Natural killer cell (primary cell): ENCODE measurements around the gene PRDM10. TPM values are rescaled to one million over a fixed set of nuclear protein-coding genes. Genes with fewer than 3 reads are reported as not detected.
"Not testable (repeated sequence)": the region's sequence is repeated elsewhere in the genome, so short reads cannot be mapped to it uniquely, and the experiment has no call there.

ENCODE experiments used
- ATAC-seq, 3 donors: fragments of 150-1000 bp in 2 of 3; fragments of 200-7000 bp in 1 of 3; cut with Tn5 transposase; 1 replicate in 1 of 3; 2 replicates in 2 of 3; pipeline ENCODE4 v1.10.0; 2021; ENCODE audit warnings: mild to moderate bottlenecking in 2 of 3, moderate library complexity in 2 of 3
- DNase-seq, 2 donors: peaks; one replicate each; pipeline versions ENCODE4 v3.0.0 to v3.0.0-alpha.2; 2013 to 2021; ENCODE audit warnings: mixed read lengths in 1 of 2
- H3K27ac ChIP-seq: one replicate; pipeline ENCODE4 v1.5.1; 2013; ENCODE audit warnings: mild to moderate bottlenecking, low read length
- H3K27me3 ChIP-seq: one replicate; pipeline ENCODE4 v1.6.1; 2013; ENCODE audit warnings: low read length; ENCODE audit not compliant: control insufficient read depth, insufficient read depth
- H3K36me3 ChIP-seq: one replicate; pipeline ENCODE4 v1.6.1; 2013; ENCODE audit warnings: low read length; ENCODE audit not compliant: control insufficient read depth, insufficient read depth
- H3K4me1 ChIP-seq: one replicate; pipeline ENCODE4 v1.6.1; 2013; ENCODE audit warnings: low read length; ENCODE audit not compliant: control insufficient read depth, insufficient read depth
- H3K4me3 ChIP-seq: one replicate; pipeline ENCODE4 v1.5.1; 2013; ENCODE audit warnings: low read length
- H3K9me3 ChIP-seq: one replicate; pipeline ENCODE4 v1.6.1; 2013; ENCODE audit warnings: low read length; ENCODE audit not compliant: control insufficient read depth, insufficient read depth
- H3K27ac Mint-ChIP-seq, 2 donors: one replicate each; pipeline ENCODE4 v1.8.0; 2022; ENCODE audit warnings: mild to moderate bottlenecking in 2 of 2, mixed read lengths in 2 of 2, moderate library complexity in 1 of 2
- H3K27me3 Mint-ChIP-seq, 2 donors: one replicate each; pipeline ENCODE4 v1.8.0; 2022; ENCODE audit warnings: low read depth in 2 of 2, mixed read lengths in 2 of 2
- H3K36me3 Mint-ChIP-seq: one replicate; pipeline ENCODE4 v1.8.0; 2022; ENCODE audit warnings: mixed read lengths
- H3K4me1 Mint-ChIP-seq, 2 donors: one replicate each; pipeline ENCODE4 v1.8.0; 2022; ENCODE audit warnings: mixed read lengths in 2 of 2
- H3K4me3 Mint-ChIP-seq: one replicate; pipeline ENCODE4 v1.8.0; 2022; ENCODE audit warnings: mild to moderate bottlenecking, moderate library complexity, mixed read lengths
- H3K9me3 Mint-ChIP-seq, 2 donors: one replicate each; pipeline ENCODE4 v1.8.0; 2022; ENCODE audit warnings: mixed read lengths in 2 of 2
- WGBS: methylation state at CpG from one replicate; pipeline ENCODE4 v1.1.7; 2013; ENCODE audit warnings: missing lambda C conversion rate; ENCODE audit not compliant: insufficient coverage; 5-methylcytosine and 5-hydroxymethylcytosine counted together
- intact Hi-C: fragments of 100-400 bp; cut with micrococcal nuclease; formaldehyde crosslinking; loops from one replicate; pipeline ENCODE4 v1.14.2; 2022
- total RNA-seq, 4 donors: library from RNA; stranded (reverse); fragments of 120-200 nt in 1 of 4; gene quantifications; one replicate each; pipeline versions ENCODE4 v1.2.3 to v1.2.4, GENCODE V29; 2013 to 2022
- TF ChIP-seq, protein P1 (sequence below): fragments of 200-600 bp; IDR thresholded peaks from one replicate; pipeline ENCODE4 v1.8.0; 2022; ENCODE audit warnings: antibody characterized with exemption

The PRDM10 gene
- total RNA-seq, 3 donors from 2014 or later (not counting 1 experiment from before 2014, with no cell fraction given) = 10.3 to 13.1 (median 12.5) TPM

DNA sequence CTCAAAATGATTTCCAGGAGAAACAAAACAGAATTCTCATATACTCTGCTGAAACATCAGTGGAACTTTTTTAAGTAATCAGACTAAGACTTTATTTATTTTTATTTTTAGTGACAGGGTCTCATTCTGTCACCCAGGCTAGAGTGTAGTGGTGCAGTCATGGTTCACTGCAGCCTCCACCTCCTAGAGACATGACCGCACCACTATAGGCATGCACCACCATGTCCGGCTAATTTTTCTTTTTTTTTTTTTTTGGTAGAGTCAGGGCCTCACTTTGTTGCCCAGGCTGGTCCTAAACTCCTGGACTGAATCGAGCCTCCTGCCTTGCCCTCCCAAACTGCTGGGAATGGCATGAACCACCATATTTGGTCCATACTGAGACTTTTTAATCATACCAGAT is 42.9 kb downstream of the PRDM10 start:
- Mint-ChIP-seq H3K4me1 (peaks cover 10 to 14% of the 10 kb centered on the region in 2 donors), H3K36me3 (no peaks in the 10 kb centered on the region), H3K4me3 (no peak overlapping the region), H3K27me3 (no peaks in the 10 kb centered on the region), H3K27ac (no peak overlapping the region), H3K9me3 (no peaks in the 10 kb centered on the region)
- 74% methylated on average over 3 of the region's 3 CpGs for WGBS
- Histone ChIP-seq H3K4me1 (no peaks in the 10 kb centered on the region), H3K27ac (no peak overlapping the region), H3K36me3 (peaks cover 20% of the 10 kb centered on the region), H3K4me3 (no peak overlapping the region), H3K27me3 (no peaks in the 10 kb centered on the region), H3K9me3 (no peaks in the 10 kb centered on the region)
- TF ChIP-seq, protein P1, sequence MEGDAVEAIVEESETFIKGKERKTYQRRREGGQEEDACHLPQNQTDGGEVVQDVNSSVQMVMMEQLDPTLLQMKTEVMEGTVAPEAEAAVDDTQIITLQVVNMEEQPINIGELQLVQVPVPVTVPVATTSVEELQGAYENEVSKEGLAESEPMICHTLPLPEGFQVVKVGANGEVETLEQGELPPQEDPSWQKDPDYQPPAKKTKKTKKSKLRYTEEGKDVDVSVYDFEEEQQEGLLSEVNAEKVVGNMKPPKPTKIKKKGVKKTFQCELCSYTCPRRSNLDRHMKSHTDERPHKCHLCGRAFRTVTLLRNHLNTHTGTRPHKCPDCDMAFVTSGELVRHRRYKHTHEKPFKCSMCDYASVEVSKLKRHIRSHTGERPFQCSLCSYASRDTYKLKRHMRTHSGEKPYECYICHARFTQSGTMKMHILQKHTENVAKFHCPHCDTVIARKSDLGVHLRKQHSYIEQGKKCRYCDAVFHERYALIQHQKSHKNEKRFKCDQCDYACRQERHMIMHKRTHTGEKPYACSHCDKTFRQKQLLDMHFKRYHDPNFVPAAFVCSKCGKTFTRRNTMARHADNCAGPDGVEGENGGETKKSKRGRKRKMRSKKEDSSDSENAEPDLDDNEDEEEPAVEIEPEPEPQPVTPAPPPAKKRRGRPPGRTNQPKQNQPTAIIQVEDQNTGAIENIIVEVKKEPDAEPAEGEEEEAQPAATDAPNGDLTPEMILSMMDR = no peak
- ATAC-seq = no peak
- DNase-seq = no peak
- intact Hi-C loops = no loop called here

DNA sequence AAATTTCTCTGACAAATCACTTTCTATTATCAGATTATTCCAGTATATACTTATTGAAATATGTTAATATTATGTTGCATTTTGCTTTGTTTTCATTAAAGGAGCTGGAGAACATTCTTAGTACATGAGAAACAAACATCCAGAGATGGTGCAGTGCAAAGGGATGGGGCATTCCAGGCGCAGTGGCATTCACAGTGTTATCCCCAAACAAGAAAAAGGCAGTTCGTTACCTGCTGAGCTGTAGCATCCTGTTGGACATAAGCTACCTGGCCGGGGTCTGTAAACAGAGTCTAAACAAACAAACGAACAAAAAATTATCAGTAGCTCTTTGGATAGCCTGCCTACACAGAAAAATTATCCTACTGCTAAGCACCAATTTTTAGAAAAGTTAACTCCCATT is 47.4 kb downstream of the PRDM10 start:
- no peak overlapping the region for H3K4me3 ChIP-seq
- TF ChIP-seq, protein P1 = no peak
- H3K27ac ChIP-seq = no peak overlapping the region
- Mint-ChIP-seq H3K27me3 (no peaks in the 10 kb centered on the region), H3K4me1 (peaks cover 0 to 3% of the 10 kb centered on the region in 2 donors), H3K27ac (no peak overlapping the region), H3K36me3 (no peaks in the 10 kb centered on the region), H3K9me3 (no peaks in the 10 kb centered on the region), H3K4me3 (no peak overlapping the region)
- peaks cover 2% of the 10 kb centered on the region for H3K4me1 ChIP-seq
- 97% methylated on average over 4 of the region's 4 CpGs for WGBS
- ATAC-seq = no peak
- DNase-seq = no peak
- intact Hi-C loops = no loop called here
- peaks cover 18% of the 10 kb centered on the region for H3K36me3 ChIP-seq
- H3K9me3 ChIP-seq = no peaks in the 10 kb centered on the region
- no peaks in the 10 kb centered on the region for H3K27me3 ChIP-seq

DNA sequence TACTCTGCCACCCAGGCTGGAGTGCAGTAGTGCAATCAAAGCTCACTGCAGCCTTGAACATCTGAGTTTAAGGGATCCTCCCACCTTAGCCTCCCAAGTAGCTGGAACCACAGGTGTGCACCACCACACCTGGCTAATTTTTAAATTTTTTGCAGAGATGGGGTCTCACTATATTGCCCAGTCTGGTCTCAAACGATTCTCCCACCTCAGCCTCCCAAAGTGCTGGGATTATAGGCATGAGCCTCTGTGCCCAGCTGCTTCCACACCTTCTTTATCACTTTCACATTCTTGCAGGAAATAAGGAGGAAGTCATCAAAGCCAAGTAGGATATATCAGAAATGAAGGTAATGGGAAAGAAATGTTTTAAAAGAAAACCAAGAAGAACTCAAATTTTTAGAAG is 47.9 kb downstream of the PRDM10 start:
- H3K4me3 ChIP-seq, H3K36me3 Mint-ChIP-seq, ATAC-seq, H3K27me3 ChIP-seq, H3K27me3 Mint-ChIP-seq, H3K27ac Mint-ChIP-seq, DNase-seq, intact Hi-C loops, H3K4me1 Mint-ChIP-seq, H3K4me1 ChIP-seq, H3K9me3 Mint-ChIP-seq, H3K4me3 Mint-ChIP-seq, H3K9me3 ChIP-seq, H3K27ac ChIP-seq: not testable (repeated sequence)
- peaks cover 15% of the 10 kb centered on the region for H3K36me3 ChIP-seq
- WGBS = 90% methylated on average over 1 of the region's 1 CpG

DNA sequence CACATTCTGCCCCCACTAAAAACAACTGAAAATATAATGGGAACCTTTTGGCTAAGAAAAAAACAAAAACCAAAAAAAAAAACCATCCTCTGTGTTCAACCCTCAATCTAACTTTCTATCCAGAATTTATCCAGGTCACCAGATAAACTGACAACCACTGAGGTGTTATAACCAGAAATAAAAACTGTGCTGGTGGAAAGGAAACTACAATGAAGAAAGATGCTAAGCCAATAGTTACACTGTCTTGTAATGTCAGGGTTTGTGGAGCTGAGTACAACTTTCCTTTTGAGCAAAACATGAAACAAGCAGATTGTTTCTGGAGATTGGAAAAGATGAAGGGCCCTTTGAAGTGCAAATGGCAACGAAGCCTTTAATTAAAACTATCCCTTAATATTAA is 50.8 kb downstream of the PRDM10 start:
- Histone ChIP-seq H3K9me3 (no peaks in the 10 kb centered on the region), H3K27me3 (no peaks in the 10 kb centered on the region), H3K4me3 (no peak overlapping the region), H3K4me1 (peaks cover 5% of the 10 kb centered on the region), H3K27ac (no peak overlapping the region), H3K36me3 (peaks cover 7% of the 10 kb centered on the region)
- no CpG with 5 or more reads among the region's 1 CpG for WGBS
- H3K36me3 Mint-ChIP-seq = no peaks in the 10 kb centered on the region
- H3K9me3 Mint-ChIP-seq = no peaks in the 10 kb centered on the region
- TF ChIP-seq, protein P1 = no peak
- intact Hi-C loops = no loop called here
- peaks cover 0 to 5% of the 10 kb centered on the region in 2 donors for H3K4me1 Mint-ChIP-seq
- ATAC-seq (no peak), DNase-seq (no peak)
- no peak overlapping the region for H3K27ac Mint-ChIP-seq
- no peak overlapping the region for H3K4me3 Mint-ChIP-seq
- H3K27me3 Mint-ChIP-seq = no peaks in the 10 kb centered on the region
